ENCODE measurements around the gene GRIK4. TPM values are rescaled to one million over a fixed set of nuclear protein-coding genes. Genes with fewer than 3 reads are reported as not detected.

Gene GRIK4, protein sequence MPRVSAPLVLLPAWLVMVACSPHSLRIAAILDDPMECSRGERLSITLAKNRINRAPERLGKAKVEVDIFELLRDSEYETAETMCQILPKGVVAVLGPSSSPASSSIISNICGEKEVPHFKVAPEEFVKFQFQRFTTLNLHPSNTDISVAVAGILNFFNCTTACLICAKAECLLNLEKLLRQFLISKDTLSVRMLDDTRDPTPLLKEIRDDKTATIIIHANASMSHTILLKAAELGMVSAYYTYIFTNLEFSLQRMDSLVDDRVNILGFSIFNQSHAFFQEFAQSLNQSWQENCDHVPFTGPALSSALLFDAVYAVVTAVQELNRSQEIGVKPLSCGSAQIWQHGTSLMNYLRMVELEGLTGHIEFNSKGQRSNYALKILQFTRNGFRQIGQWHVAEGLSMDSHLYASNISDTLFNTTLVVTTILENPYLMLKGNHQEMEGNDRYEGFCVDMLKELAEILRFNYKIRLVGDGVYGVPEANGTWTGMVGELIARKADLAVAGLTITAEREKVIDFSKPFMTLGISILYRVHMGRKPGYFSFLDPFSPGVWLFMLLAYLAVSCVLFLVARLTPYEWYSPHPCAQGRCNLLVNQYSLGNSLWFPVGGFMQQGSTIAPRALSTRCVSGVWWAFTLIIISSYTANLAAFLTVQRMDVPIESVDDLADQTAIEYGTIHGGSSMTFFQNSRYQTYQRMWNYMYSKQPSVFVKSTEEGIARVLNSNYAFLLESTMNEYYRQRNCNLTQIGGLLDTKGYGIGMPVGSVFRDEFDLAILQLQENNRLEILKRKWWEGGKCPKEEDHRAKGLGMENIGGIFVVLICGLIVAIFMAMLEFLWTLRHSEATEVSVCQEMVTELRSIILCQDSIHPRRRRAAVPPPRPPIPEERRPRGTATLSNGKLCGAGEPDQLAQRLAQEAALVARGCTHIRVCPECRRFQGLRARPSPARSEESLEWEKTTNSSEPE
- total RNA-seq = not detected
- long read RNA-seq = 0 reads

- intact Hi-C loops (cut with DNase I) = loop anchor here (1.0 to 5.0 kb wide), 5 partner anchors 174 to 684 kb away; no protein-coding TSS in a partner anchor
- peak; percentile 91 for ATAC-seq
- peak; percentile 92 for DNase-seq (ENCODE audit: missing footprints)
Measured at GRCh38 chr11:120511116-120511819, at the start of gene GRIK4. TSS of gene GRIK4 (plus strand) at chr11:120511748. CDS start at chr11:120660319, 148,571 bp downstream.

DNA sequence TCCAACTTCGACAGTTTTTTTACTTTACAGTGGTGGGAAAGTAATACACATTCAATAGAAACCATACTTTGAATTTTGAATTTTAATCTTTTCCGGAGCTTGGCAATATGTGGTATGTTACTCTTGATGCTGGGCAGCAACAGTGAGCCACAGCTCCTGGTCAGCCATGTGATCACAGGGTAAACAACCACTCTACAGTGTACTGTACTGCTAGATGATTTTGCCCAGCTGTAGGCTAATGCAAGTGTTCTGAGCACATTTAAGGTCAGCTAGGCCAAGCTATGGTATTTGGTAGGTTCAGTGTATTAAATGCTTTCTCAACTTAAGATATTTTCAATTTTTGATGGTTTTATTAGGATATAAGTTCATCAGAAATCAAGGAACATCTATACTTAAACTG lies 48.7 kb upstream of the GRIK4 start:
- no peak for ATAC-seq
- intact Hi-C loops (cut with DNase I) = no loop called here
- no peak for DNase-seq (ENCODE audit: missing footprints)

DNA sequence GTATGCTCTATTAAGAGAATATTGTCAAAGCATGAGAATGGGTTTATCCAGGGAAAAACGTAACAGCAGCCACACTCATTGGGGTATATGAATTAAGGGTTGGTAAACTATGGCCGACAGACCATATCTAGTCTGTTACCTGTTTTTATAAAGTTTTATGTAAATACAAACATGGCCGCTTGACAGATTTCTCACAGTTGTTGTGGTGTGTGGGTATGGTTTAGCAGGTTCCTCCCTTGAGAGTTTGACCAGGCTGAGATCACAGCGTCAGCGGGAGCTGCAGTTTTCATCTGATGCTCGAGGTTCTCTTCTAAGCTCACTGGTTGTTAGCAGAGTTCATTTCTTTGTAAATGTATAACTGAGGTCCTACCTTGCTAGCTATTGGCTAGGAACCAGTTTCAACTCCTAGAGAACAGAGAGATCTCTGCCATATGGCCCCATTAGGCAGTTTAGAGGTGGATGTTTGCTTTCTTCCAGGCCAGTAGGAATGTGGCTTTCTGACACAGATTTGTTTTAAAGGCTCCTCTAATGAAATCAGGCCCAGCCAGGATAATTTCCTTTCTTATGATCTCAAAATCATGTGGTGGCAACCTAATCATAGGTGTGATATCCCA lies 45.5 kb upstream of the GRIK4 start:
- intact Hi-C loops (cut with DNase I) = no loop called here
- ATAC-seq = no peak
- DNase-seq (ENCODE audit: missing footprints) = no peak

GRCh38 chr11:120467627-120468026 lies 43.9 kb upstream of the GRIK4 start:
- ATAC-seq (no peak), DNase-seq (ENCODE audit: missing footprints) (no peak)
- intact Hi-C loops (cut with DNase I) = no loop called here

GRCh38 chr11:120471131-120471530 lies 40.4 kb upstream of the GRIK4 start:
- DNase-seq (ENCODE audit: missing footprints) = no peak
- ATAC-seq = no peak
- intact Hi-C loops (cut with DNase I) = no loop called here

DNA sequence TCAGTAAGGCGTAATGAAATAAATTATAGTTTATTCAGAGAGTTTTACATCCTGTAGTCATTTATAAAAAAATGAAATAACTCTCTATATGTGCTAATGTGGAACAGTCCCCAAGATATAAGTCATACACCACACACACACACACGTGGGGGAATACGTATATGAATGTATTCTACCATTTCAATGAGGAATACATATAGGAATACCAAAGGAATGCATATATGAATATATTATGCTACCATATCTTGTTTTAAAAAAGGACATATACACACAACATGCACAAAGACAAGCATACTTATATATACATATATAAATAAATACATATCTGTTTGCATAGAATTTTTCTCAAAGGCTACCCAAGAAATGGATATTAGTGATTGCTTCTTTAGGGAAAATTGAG lies 39.6 kb upstream of the GRIK4 start:
- intact Hi-C loops (cut with DNase I) = no loop called here

DNA sequence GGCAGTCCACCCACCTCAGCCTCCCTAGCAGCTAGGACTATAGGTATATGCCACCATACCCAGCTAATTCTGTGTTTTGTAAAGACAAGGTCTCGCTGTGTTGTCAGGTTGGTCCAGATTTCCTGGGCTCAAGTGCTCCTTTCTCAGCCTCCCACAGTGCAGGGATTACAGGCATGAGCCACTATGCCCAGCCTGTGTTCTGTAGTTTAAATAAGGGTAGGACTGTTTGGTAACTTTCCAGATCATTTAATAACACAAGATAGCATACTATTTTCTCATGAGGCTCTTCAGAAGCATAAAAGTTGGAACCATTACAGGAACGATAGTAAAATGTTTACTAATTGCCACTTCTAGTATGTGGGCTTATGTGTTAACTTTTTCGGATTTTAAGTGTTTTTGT lies 38.0 kb upstream of the GRIK4 start:
- intact Hi-C loops (cut with DNase I) = no loop called here
- no peak for DNase-seq (ENCODE audit: missing footprints)
- no peak for ATAC-seq

More for the DNA sequence above, 39.6 kb upstream of the GRIK4 start:
- no peak for ATAC-seq
- no peak for DNase-seq (ENCODE audit: missing footprints)

DNA sequence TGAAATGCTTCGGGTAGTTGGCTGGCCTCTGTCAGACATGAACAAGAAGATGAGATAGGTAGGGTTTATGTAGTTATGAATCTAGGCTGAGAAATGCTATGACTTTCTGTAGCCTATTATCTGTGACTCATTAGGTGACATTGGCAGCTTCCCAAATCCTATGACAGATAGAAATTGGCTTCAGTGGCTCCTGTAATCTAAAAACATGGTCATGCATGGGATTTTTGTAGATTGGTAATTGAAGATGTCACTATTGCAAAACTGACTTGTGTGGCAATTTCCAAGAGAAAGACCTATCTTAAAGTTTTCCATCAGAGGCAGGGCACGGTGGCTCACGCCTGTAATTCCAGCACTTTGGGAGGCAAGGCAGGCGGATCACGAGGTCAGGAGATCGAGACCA lies 29.4 kb upstream of the GRIK4 start:
- ATAC-seq = no peak
- intact Hi-C loops (cut with DNase I) = no loop called here
- DNase-seq (ENCODE audit: missing footprints) = no peak

- ATAC-seq = no peak
- intact Hi-C loops (cut with DNase I) = no loop called here
- DNase-seq (ENCODE audit: missing footprints) = no peak
Measured at GRCh38 chr11:120484722-120485121, 26.8 kb upstream of the GRIK4 start.

DNA sequence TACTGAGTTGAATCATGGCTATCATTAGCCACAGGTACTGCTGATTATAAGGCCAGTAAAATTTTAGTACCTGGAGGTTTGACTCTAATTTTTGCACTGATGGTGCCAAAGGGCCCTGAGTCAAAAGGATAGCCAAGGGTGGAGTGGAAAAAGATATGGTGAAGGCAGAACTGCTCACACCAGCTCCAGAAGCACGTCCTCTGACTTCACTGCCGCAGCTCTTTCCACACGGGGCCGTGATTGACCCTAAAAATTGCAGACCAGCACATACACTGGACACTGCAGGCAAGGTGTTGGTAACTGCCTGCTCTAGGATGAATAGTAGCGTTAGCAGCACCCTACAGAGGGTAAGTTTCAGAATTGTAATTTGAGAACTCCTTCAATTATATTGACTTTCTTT lies 25.4 kb upstream of the GRIK4 start:
- no peak for ATAC-seq
- no peak for DNase-seq (ENCODE audit: missing footprints)
- intact Hi-C loops (cut with DNase I) = no loop called here

DNA sequence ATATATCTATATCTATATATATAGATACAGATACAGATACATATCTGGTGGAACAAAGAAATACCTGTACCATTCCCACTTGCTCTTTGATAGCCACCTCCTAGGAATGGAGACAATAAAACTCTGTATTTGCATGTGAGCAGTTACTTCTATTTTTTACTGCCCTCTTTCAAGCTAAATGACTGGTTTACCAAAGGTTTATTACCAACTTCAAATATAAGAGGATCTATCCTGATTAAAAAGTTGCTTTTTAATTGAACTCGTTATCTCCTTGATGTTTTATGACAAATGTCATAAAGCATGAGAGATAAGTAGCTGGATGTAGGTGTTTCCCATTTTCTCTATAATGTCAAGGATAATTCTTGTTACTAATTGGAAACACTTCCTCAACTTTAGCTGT lies 21.7 kb upstream of the GRIK4 start:
- ATAC-seq (no peak), DNase-seq (ENCODE audit: missing footprints) (no peak)
- intact Hi-C loops (cut with DNase I) = no loop called here

GRCh38 chr11:120492486-120492885 lies 19.1 kb upstream of the GRIK4 start:
- no peak for DNase-seq (ENCODE audit: missing footprints)
- intact Hi-C loops (cut with DNase I) = no loop called here
- no peak for ATAC-seq

DNA sequence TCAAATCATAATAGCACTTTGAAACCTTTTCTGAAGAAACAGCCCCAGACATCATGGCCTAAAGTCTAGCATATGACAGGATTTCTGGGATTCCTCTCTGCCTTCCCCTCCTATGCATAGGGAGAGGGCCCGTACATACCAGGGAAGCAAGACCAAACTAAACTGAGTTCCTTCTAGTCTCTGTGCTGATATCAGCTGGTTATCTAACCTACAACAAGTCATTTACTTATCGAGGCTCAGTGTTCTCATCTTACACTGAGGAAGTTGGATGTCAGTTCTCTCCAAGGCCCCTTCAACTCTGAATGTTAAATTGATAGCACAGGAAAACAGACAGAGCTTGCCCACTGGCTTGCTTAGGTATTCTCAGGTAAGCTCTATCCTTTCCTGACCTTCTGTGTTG lies 17.0 kb upstream of the GRIK4 start:
- intact Hi-C loops (cut with DNase I) = no loop called here
- ATAC-seq = no peak

GRCh38 chr11:120499088-120499487 lies 12.5 kb upstream of the GRIK4 start:
- ATAC-seq = no peak
- DNase-seq (ENCODE audit: missing footprints) = no peak
- intact Hi-C loops (cut with DNase I) = no loop called here

More for the DNA sequence above, 17.0 kb upstream of the GRIK4 start:
- no peak for DNase-seq (ENCODE audit: missing footprints)

DNA sequence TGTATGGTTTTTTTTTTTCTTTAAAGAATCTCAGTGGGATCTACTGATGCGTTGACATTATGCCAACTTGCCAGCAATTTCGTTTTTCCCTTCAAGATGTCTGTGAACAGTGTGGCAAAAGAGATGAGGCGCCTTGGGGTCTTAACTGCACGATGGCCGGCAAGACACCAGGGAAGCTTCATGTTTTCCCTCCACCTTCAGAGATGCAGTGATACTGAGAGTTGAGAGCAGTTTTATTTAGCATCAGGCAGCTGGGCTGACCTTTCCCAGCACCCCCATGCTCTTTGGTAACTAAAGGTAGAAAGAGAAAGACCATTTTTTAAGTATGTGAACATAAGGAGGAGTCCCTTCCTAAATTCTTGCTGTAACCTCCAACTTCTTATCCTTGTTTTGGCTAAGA lies 11.7 kb upstream of the GRIK4 start:
- DNase-seq (ENCODE audit: missing footprints) (no peak), ATAC-seq (no peak)
- intact Hi-C loops (cut with DNase I) = no loop called here

- DNase-seq (ENCODE audit: missing footprints) = no peak
- intact Hi-C loops (cut with DNase I) = no loop called here
- ATAC-seq = peak; percentile 54
Measured at GRCh38 chr11:120500414-120501071, 11.0 kb upstream of the GRIK4 start.

DNA sequence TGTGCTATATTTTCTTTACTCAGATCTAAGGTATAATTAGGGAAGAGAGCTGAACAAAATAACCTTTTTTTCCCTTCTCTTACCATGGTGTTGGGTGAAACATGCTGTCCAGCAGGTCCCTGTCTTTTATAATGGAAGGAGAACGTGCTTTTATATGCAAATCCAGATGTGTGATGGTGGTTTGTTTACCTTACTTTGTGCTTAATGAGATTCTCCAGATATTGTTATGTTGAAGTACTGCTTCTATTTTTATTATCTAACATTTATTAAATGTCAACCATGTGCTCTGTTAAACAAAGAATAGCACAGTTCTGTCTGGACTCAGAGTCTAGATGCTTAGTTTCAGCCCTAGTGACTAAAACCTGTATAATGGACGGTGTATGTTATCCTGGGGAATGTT lies 10.1 kb upstream of the GRIK4 start:
- ATAC-seq (no peak), DNase-seq (ENCODE audit: missing footprints) (no peak)
- intact Hi-C loops (cut with DNase I) = no loop called here
